Measurements from ENCODE around the gene SLC16A9. TPM values are rescaled to one million over a fixed set of nuclear protein-coding genes. Genes with fewer than 3 reads are reported as not detected.

The SLC16A9 gene
- total and polyA plus RNA-seq, 2 donors (not counting 3 experiments of a cell fraction or from before 2014, with no cell fraction given): 0.35 TPM; not detected in 1

- Histone ChIP-seq H3K36me3 (ENCODE audit: control insufficient read depth in 2 of 2, extremely low read depth in 1 of 2, insufficient read depth in 2 of 2, low read length in 2 of 2) (no peaks in the 10 kb centered on the region), H4K20me1 (replicated peaks; ENCODE audit: control insufficient read depth, extremely low read depth, insufficient read depth, low read length) (no peaks in the 10 kb centered on the region), H3K27me3 (ENCODE audit: control insufficient read depth in 2 of 2, insufficient read depth in 2 of 2, low read length in 2 of 2) (peaks cover 0 to 1% of the 10 kb centered on the region in 2 experiments), H3K9me1 (replicated peaks; ENCODE audit: control insufficient read depth, extremely low read depth, insufficient read depth, low read length) (no peaks in the 10 kb centered on the region), H3K79me2 (ENCODE audit: control insufficient read depth, insufficient read depth, low read length) (no peaks in the 10 kb centered on the region), H3K4me1 (ENCODE audit: control insufficient read depth, extremely low read depth, insufficient read depth, low read length) (no peaks in the 10 kb centered on the region), H3K4me2 (ENCODE audit: insufficient read depth, low read length) (no peak overlapping the region), H3K4me3 (replicated peaks in 1 of 3; ENCODE audit: insufficient read depth in 1 of 3, low read depth in 1 of 3, low read length in 3 of 3) (no peak overlapping the region), H3K27ac (ENCODE audit: insufficient read depth, low read depth, low read length) (no peak overlapping the region), H3K9ac (replicated peaks; ENCODE audit: extremely low read depth, insufficient read depth, low read length) (no peak overlapping the region), H2AFZ (ENCODE audit: low read depth, low read length) (no peak overlapping the region), H3K9me3 (replicated peaks; ENCODE audit: control insufficient read depth, insufficient read depth, low read length) (no peaks in the 10 kb centered on the region)
- intact Hi-C loops (cut with micrococcal nuclease) (no loop called here), dilution Hi-C loops (cut with MboI; ENCODE audit: extremely low pct_ligation_motif_present, low sequenced_read_pairs) (no loop called here)
- TF ChIP-seq MYC (IDR thresholded peaks at IDR 0.05; ENCODE audit: low read depth, low read length): no peak
- TF ChIP-seq EZH2 (IDR thresholded peaks at IDR 0.05; ENCODE audit: borderline replicate concordance, low read depth, low read length, severe bottlenecking): no peak
- TF ChIP-seq MAX (IDR thresholded peaks at IDR 0.05; ENCODE audit: insufficient read depth, insufficient read length): no peak
- no peak for TF ChIP-seq CTCF (IDR thresholded peaks at IDR 0.05; ENCODE audit: extremely low read depth in 1 of 2, insufficient read depth in 1 of 2, low read depth in 1 of 2, low read length in 2 of 2)
- TF ChIP-seq FOS (IDR thresholded peaks at IDR 0.05; ENCODE audit: borderline replicate concordance, insufficient read depth, low read length): no peak
- DNase-seq (ENCODE audit: low read depth, low spot score): no peak
- ChIA-PET CTCF (no interaction called here), POLR2A (no interaction called here)
- no peak for FAIRE-seq
- BruUV-seq (replicated peaks): no TSS peak
Measured at GRCh38 chr10:59754951-59755350, 45.3 kb upstream of the SLC16A9 start.

- dilution Hi-C loops (cut with MboI; ENCODE audit: extremely low pct_ligation_motif_present, low sequenced_read_pairs): no loop called here
- Histone ChIP-seq H4K20me1 (replicated peaks; ENCODE audit: control insufficient read depth, extremely low read depth, insufficient read depth, low read length) (no peaks in the 10 kb centered on the region), H3K4me2 (ENCODE audit: insufficient read depth, low read length) (no peak within 1 kb of the TSS), H3K4me3 (replicated peaks in 1 of 3; ENCODE audit: insufficient read depth in 1 of 3, low read depth in 1 of 3, low read length in 3 of 3) (no peak within 1 kb of the TSS), H3K36me3 (ENCODE audit: control insufficient read depth in 2 of 2, extremely low read depth in 1 of 2, insufficient read depth in 2 of 2, low read length in 2 of 2) (no peaks in the 10 kb centered on the region), H3K27me3 (ENCODE audit: control insufficient read depth in 2 of 2, insufficient read depth in 2 of 2, low read length in 2 of 2) (peaks cover 0 to 1% of the 10 kb centered on the region in 2 experiments), H3K9me1 (replicated peaks; ENCODE audit: control insufficient read depth, extremely low read depth, insufficient read depth, low read length) (no peaks in the 10 kb centered on the region), H3K9ac (replicated peaks; ENCODE audit: extremely low read depth, insufficient read depth, low read length) (no peak within 1 kb of the TSS), H3K27ac (ENCODE audit: insufficient read depth, low read depth, low read length) (no peak within 1 kb of the TSS), H3K4me1 (ENCODE audit: control insufficient read depth, extremely low read depth, insufficient read depth, low read length) (no peaks in the 10 kb centered on the region), H3K9me3 (replicated peaks; ENCODE audit: control insufficient read depth, insufficient read depth, low read length) (no peaks in the 10 kb centered on the region), H3K79me2 (ENCODE audit: control insufficient read depth, insufficient read depth, low read length) (no peaks in the 10 kb centered on the region), H2AFZ (ENCODE audit: low read depth, low read length) (no peak within 1 kb of the TSS)
- CTCF ChIA-PET: no interaction called here
- intact Hi-C loops (cut with micrococcal nuclease): no loop called here
- POLR2A ChIA-PET: no interaction called here
- DNase-seq (ENCODE audit: low read depth, low spot score): no peak
- TF ChIP-seq MYC (IDR thresholded peaks at IDR 0.05; ENCODE audit: low read depth, low read length): no peak
- no peak for TF ChIP-seq JUN (IDR thresholded peaks at IDR 0.05; ENCODE audit: borderline replicate concordance, insufficient read depth, insufficient read length, low read depth)
- no peak for TF ChIP-seq FOS (IDR thresholded peaks at IDR 0.05; ENCODE audit: borderline replicate concordance, insufficient read depth, low read length)
- no peak for TF ChIP-seq POLR2A (IDR thresholded peaks at IDR 0.05; ENCODE audit: low read depth, low read length)
- TF ChIP-seq MAX (IDR thresholded peaks at IDR 0.05; ENCODE audit: insufficient read depth, insufficient read length): no peak
- TF ChIP-seq POLR2AphosphoS5 (IDR thresholded peaks at IDR 0.05; ENCODE audit: insufficient read depth, low read depth, low read length): no peak
- TF ChIP-seq EZH2 (IDR thresholded peaks at IDR 0.05; ENCODE audit: borderline replicate concordance, low read depth, low read length, severe bottlenecking): no peak
- no peak for TF ChIP-seq CTCF (IDR thresholded peaks at IDR 0.05; ENCODE audit: extremely low read depth in 1 of 2, insufficient read depth in 1 of 2, low read depth in 1 of 2, low read length in 2 of 2)
- no peak for TF ChIP-seq GATA2 (IDR thresholded peaks at IDR 0.05; ENCODE audit: insufficient read depth, insufficient read length, low read depth, low read length)
- no peak for FAIRE-seq
- BruUV-seq (replicated peaks): no TSS peak
Measured at GRCh38 chr10:59753267-59753666, 43.6 kb upstream of the SLC16A9 start, which contains the start of gene MRLN. Gene MRLN (minus strand): TSS chr10:59753455.

Data from endothelial cell of umbilical vein (primary cell).